Measurements from ENCODE around the gene TET1. TPM values are rescaled to one million over a fixed set of nuclear protein-coding genes. Genes with fewer than 3 reads are reported as not detected.
"Not testable (repeated sequence)": the region's sequence is repeated elsewhere in the genome, so short reads cannot be mapped to it uniquely, and the experiment has no call there.

The TET1 gene
- polyA plus RNA-seq, 3 donors, result 0.01 to 0.08 (median 0.06) TPM

DNA sequence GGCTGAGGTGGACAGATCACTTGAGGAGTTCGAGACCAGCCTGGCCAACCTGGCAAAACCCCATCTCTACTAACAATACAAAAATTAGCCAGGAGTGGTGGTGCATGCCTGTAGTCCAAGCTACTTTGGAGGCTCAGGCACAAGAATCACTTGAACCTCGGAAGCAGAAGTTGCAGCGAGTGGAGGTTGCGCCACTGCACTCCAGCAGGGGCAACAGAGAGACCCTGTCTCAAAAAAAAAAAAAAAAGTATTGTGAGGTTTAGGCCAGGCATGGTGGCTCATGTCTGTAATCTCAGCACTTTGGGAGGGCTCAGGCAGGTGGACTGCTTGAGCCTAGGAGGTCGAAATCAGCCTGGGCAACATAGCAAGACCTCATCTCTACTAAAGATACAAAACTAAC, 16.0 kb downstream of the TET1 start:
- intact Hi-C loops (cut with micrococcal nuclease), result no loop called here
- no peak overlapping the region for H2AFZ ChIP-seq (ENCODE audit: insufficient read depth, low read depth, low read length, poor library complexity, severe bottlenecking)
- no peak overlapping the region for H3K9ac ChIP-seq (ENCODE audit: insufficient read depth, low read length, poor library complexity, severe bottlenecking)
- no peak overlapping the region for H3K4me2 ChIP-seq (replicated peaks; ENCODE audit: extremely low read depth, low read length, poor library complexity, severe bottlenecking)
- no peaks in the 10 kb centered on the region for H3K9me3 ChIP-seq (replicated peaks in 1 of 2; ENCODE audit: control insufficient read depth in 1 of 2, insufficient read depth in 1 of 2, low read length in 2 of 2)
- no peak overlapping the region for H3K4me3 ChIP-seq (replicated peaks in 1 of 3; ENCODE audit: low read depth in 2 of 3, low read length in 3 of 3)
- peaks cover 24 to 46% (median 25%) of the 10 kb centered on the region in 3 donors for H3K27me3 Mint-ChIP-seq (ENCODE audit: low read depth in 3 of 3)
- no CpG with 5 or more reads among the region's 5 CpGs for WGBS (ENCODE audit: insufficient coverage)
- H3K27ac Mint-ChIP-seq, result peak overlapping the region in 1 of 7 donors; percentile 28
- no peak overlapping the region for H3K27ac ChIP-seq (ENCODE audit: low read depth in 1 of 2, low read length in 2 of 2)
- no peaks in the 10 kb centered on the region for H3K36me3 ChIP-seq (replicated peaks in 1 of 2; ENCODE audit: control insufficient read depth in 1 of 2, insufficient read depth in 2 of 2, low read length in 2 of 2)
- no peaks in the 10 kb centered on the region for H3K4me1 Mint-ChIP-seq
- no peak overlapping the region for H3K4me3 Mint-ChIP-seq
- DNase-seq, result no peak
- TF ChIP-seq, protein P1, sequence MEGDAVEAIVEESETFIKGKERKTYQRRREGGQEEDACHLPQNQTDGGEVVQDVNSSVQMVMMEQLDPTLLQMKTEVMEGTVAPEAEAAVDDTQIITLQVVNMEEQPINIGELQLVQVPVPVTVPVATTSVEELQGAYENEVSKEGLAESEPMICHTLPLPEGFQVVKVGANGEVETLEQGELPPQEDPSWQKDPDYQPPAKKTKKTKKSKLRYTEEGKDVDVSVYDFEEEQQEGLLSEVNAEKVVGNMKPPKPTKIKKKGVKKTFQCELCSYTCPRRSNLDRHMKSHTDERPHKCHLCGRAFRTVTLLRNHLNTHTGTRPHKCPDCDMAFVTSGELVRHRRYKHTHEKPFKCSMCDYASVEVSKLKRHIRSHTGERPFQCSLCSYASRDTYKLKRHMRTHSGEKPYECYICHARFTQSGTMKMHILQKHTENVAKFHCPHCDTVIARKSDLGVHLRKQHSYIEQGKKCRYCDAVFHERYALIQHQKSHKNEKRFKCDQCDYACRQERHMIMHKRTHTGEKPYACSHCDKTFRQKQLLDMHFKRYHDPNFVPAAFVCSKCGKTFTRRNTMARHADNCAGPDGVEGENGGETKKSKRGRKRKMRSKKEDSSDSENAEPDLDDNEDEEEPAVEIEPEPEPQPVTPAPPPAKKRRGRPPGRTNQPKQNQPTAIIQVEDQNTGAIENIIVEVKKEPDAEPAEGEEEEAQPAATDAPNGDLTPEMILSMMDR (IDR thresholded peaks at IDR 0.05), result no peak
- H3K9me3 Mint-ChIP-seq, result peaks cover 0 to 1% (median 0%) of the 10 kb centered on the region in 7 donors
- H3K4me1 ChIP-seq (ENCODE audit: control insufficient read depth in 1 of 2, insufficient read depth in 2 of 2, low read length in 2 of 2), result no peaks in the 10 kb centered on the region
- H3K27me3 ChIP-seq (ENCODE audit: control insufficient read depth in 2 of 2, insufficient read depth in 2 of 2, low read length in 2 of 2), result peaks cover 5 to 35% of the 10 kb centered on the region in 2 donors
- H3K36me3 Mint-ChIP-seq, result no peaks in the 10 kb centered on the region
- H4K20me1 ChIP-seq (ENCODE audit: insufficient read depth, low read length), result no peaks in the 10 kb centered on the region
- H3K79me2 ChIP-seq (ENCODE audit: insufficient read depth, low read length), result no peaks in the 10 kb centered on the region

DNA sequence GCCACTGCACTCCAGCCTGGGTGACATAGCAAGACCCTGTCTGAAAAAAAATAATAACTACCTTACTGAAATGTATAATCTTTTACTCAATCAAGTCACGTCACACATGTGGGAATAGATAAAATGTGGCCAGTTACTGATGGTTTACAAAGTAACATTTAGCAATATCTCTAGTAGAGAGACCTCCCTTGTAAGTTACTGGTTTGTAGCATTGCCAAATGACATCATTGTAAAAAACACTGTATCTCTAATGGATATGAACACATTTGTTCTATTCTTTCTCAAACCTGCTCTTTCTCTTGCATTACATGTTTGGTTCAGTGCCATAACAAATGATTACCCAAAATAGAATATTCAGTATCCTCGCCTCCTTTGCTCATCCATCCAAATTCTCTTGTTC, 18.8 kb downstream of the TET1 start:
- H3K4me1 ChIP-seq (ENCODE audit: control insufficient read depth in 1 of 2, insufficient read depth in 2 of 2, low read length in 2 of 2), result no peaks in the 10 kb centered on the region
- H2AFZ ChIP-seq (ENCODE audit: insufficient read depth, low read depth, low read length, poor library complexity, severe bottlenecking), result no peak overlapping the region
- no peak overlapping the region for H3K27ac Mint-ChIP-seq
- TF ChIP-seq, protein P1 (IDR thresholded peaks at IDR 0.05), result no peak
- H3K79me2 ChIP-seq (ENCODE audit: insufficient read depth, low read length), result no peaks in the 10 kb centered on the region
- no peaks in the 10 kb centered on the region for H3K4me1 Mint-ChIP-seq
- H3K4me2 ChIP-seq (replicated peaks; ENCODE audit: extremely low read depth, low read length, poor library complexity, severe bottlenecking), result no peak overlapping the region
- H3K9ac ChIP-seq (ENCODE audit: insufficient read depth, low read length, poor library complexity, severe bottlenecking), result no peak overlapping the region
- peaks cover 0 to 1% (median 0%) of the 10 kb centered on the region in 7 donors for H3K9me3 Mint-ChIP-seq
- no peak overlapping the region for H3K27ac ChIP-seq (ENCODE audit: low read depth in 1 of 2, low read length in 2 of 2)
- no peak for DNase-seq
- no peak overlapping the region for H3K4me3 Mint-ChIP-seq
- no peaks in the 10 kb centered on the region for H3K9me3 ChIP-seq (replicated peaks in 1 of 2; ENCODE audit: control insufficient read depth in 1 of 2, insufficient read depth in 1 of 2, low read length in 2 of 2)
- H3K27me3 ChIP-seq (ENCODE audit: control insufficient read depth in 2 of 2, insufficient read depth in 2 of 2, low read length in 2 of 2), result peaks cover 0 to 13% of the 10 kb centered on the region in 2 donors
- H4K20me1 ChIP-seq (ENCODE audit: insufficient read depth, low read length), result no peaks in the 10 kb centered on the region
- H3K4me3 ChIP-seq (replicated peaks in 1 of 3; ENCODE audit: low read depth in 2 of 3, low read length in 3 of 3), result no peak overlapping the region
- 70% methylated on average over 1 of the region's 2 CpGs for WGBS (ENCODE audit: insufficient coverage)
- H3K36me3 ChIP-seq (replicated peaks in 1 of 2; ENCODE audit: control insufficient read depth in 1 of 2, insufficient read depth in 2 of 2, low read length in 2 of 2), result no peaks in the 10 kb centered on the region
- H3K36me3 Mint-ChIP-seq, result no peaks in the 10 kb centered on the region
- H3K27me3 Mint-ChIP-seq (ENCODE audit: low read depth in 3 of 3), result peaks cover 18 to 34% (median 28%) of the 10 kb centered on the region in 3 donors
- intact Hi-C loops (cut with micrococcal nuclease), result no loop called here

DNA sequence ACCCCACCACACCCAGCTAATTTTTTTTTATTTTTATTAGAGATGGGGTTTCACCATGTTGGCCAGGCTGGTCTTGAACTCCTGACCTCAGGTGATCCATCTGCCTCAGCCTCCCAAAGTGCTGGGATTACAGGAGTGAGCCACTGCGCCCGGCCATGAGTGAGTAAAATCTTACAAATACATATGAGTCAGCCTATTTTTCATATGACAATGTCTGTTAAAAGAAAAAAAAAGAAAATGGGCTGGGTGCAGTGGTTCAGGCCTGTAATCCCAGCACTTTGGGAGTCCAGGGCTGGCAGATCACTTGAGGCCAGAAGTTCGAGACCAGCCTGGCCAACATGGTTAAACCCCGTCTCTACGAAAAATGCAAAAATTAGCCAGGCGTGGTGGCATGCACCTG, 24.1 kb downstream of the TET1 start:
- H3K27ac Mint-ChIP-seq, result peak overlapping the region in 1 of 7 donors; percentile 20
- H3K9me3 Mint-ChIP-seq, result not testable (repeated sequence)

More for the DNA sequence above, 24.1 kb downstream of the TET1 start:
- H2AFZ ChIP-seq (ENCODE audit: insufficient read depth, low read depth, low read length, poor library complexity, severe bottlenecking); H3K27me3 ChIP-seq (ENCODE audit: control insufficient read depth in 2 of 2, insufficient read depth in 2 of 2, low read length in 2 of 2); H3K27ac ChIP-seq (ENCODE audit: low read depth in 1 of 2, low read length in 2 of 2); H3K4me1 Mint-ChIP-seq; H3K9ac ChIP-seq (ENCODE audit: insufficient read depth, low read length, poor library complexity, severe bottlenecking); H3K36me3 Mint-ChIP-seq; intact Hi-C loops (cut with micrococcal nuclease); H3K4me3 ChIP-seq (replicated peaks in 1 of 3; ENCODE audit: low read depth in 2 of 3, low read length in 3 of 3); H3K36me3 ChIP-seq (replicated peaks in 1 of 2; ENCODE audit: control insufficient read depth in 1 of 2, insufficient read depth in 2 of 2, low read length in 2 of 2); H4K20me1 ChIP-seq (ENCODE audit: insufficient read depth, low read length); H3K4me1 ChIP-seq (ENCODE audit: control insufficient read depth in 1 of 2, insufficient read depth in 2 of 2, low read length in 2 of 2); H3K4me2 ChIP-seq (replicated peaks; ENCODE audit: extremely low read depth, low read length, poor library complexity, severe bottlenecking); DNase-seq; H3K79me2 ChIP-seq (ENCODE audit: insufficient read depth, low read length); H3K9me3 ChIP-seq (replicated peaks in 1 of 2; ENCODE audit: control insufficient read depth in 1 of 2, insufficient read depth in 1 of 2, low read length in 2 of 2); H3K4me3 Mint-ChIP-seq: not testable (repeated sequence)
- WGBS (ENCODE audit: insufficient coverage), result 92% methylated on average over 4 of the region's 6 CpGs
- peaks cover 14 to 23% (median 20%) of the 10 kb centered on the region in 3 donors for H3K27me3 Mint-ChIP-seq (ENCODE audit: low read depth in 3 of 3)

Data from CD14-positive monocyte (primary cell).